RWPE1 (cell line): ENCODE data around the gene CLCNKA.

Source experiments
- CTCF ChIA-PET: fragments of 350-600 bp; sonication (Branson Sonifier 250); formaldehyde crosslinking; extraction: SDS; loops from one replicate; lab custom pipeline; 2021; lab: Yijun Ruan, JAX
- POLR2A ChIA-PET: fragments of 400-600 bp; formaldehyde crosslinking; extraction: SDS; loops from one replicate; lab custom pipeline; 2020; ENCODE audit warnings: antibody characterized with exemption; ENCODE audit not compliant: low non-redundant PET; lab: Yijun Ruan, JAX
- DNase-seq: peaks from one replicate; pipeline ENCODE4 v3.0.0; 2012; ENCODE audit warnings: low spot score
- H3K27ac ChIP-seq: fragments of 450-650 bp; 2 replicates; pipeline ENCODE4 v1.5.1; 2017
- CTCF ChIP-seq: fragments of 450-650 bp; conservative IDR thresholded peaks from 2 replicates; pipeline ENCODE4 v1.5.1; 2017; ENCODE audit warnings: low read depth, mild to moderate bottlenecking

The CLCNKA gene

GRCh38 chr1:16013220-16013907 lies 8.5 kb upstream of the CLCNKA start:
- peak overlapping the region; percentile 70 for H3K27ac ChIP-seq
- peak; percentile 57 for DNase-seq
- CTCF ChIA-PET, result interaction anchor here (0.6 to 2.2 kb wide), 3 partner anchors 15 to 60 kb away, joined by 3 to 5 read pairs (median 3); partner anchors contain the start of gene FAM131C
- no peak for TF ChIP-seq CTCF
- POLR2A ChIA-PET, result no interaction called here

- TF ChIP-seq CTCF, result no peak
- POLR2A ChIA-PET, result no interaction called here
- peak overlapping the region; percentile 70 for H3K27ac ChIP-seq
- no peak for DNase-seq
- CTCF ChIA-PET, result interaction anchor here (0.6 to 2.2 kb wide), 3 partner anchors 14 to 59 kb away, joined by 3 to 5 read pairs (median 3); partner anchors contain the start of gene FAM131C
These were observed 8.0 kb upstream of the CLCNKA start for GRCh38 chr1:16013908-16014258.

- no peak for DNase-seq
- H3K27ac ChIP-seq, result peak overlapping the region; percentile 70
- ChIA-PET CTCF (interaction anchor here (0.6 kb wide), 2 partner anchors 58 to 183 kb away, joined by 3 read pairs; partner anchors contain the start of gene FAM131C), POLR2A (no interaction called here)
- no peak for TF ChIP-seq CTCF
These were observed 7.0 kb upstream of the CLCNKA start for GRCh38 chr1:16014509-16015482.

- ChIA-PET POLR2A (no interaction called here), CTCF (interaction anchor here (0.6 kb wide), 2 partner anchors 58 to 184 kb away, joined by 3 read pairs; partner anchors contain the start of gene FAM131C)
- no peak for DNase-seq
- H3K27ac ChIP-seq, result peak overlapping the region; percentile 70
- no peak for TF ChIP-seq CTCF
These were observed 6.3 kb upstream of the CLCNKA start for GRCh38 chr1:16015491-16015890.

GRCh38 chr1:16015960-16016901 lies 5.6 kb upstream of the CLCNKA start:
- CTCF ChIA-PET, result interaction anchor here (0.6 to 1.0 kb wide), 3 partner anchors 9 to 185 kb away, joined by 3 to 7 read pairs (median 3); partner anchors contain the start of gene FAM131C
- peak overlapping the region; percentile 70 for H3K27ac ChIP-seq
- TF ChIP-seq CTCF, result no peak
- POLR2A ChIA-PET, result no interaction called here
- DNase-seq, result no peak
